Measurements from ENCODE around the gene PRPSAP1. TPM values are rescaled to one million over a fixed set of nuclear protein-coding genes. Genes with fewer than 3 reads are reported as not detected.

The PRPSAP1 gene
- total RNA-seq, 1 donor from 2014 or later = 30.7 TPM

GRCh38 chr17:76281573-76282371 lies 71.9 kb downstream of the PRPSAP1 start:
- DNase-seq = peak; percentile 37

GRCh38 chr17:76280650-76281049 lies 73.1 kb downstream of the PRPSAP1 start:
- Histone ChIP-seq H3K36me3 (no peaks in the 10 kb centered on the region), H3K9me3 (replicated peaks) (no peaks in the 10 kb centered on the region), H3K4me1 (peaks cover 20% of the 10 kb centered on the region), H3K27ac (replicated peaks) (no peak overlapping the region), H3K4me3 (no peak overlapping the region), H3K27me3 (ENCODE audit: low read depth) (no peaks in the 10 kb centered on the region)
- no peak for TF ChIP-seq CTCF (IDR thresholded peaks at IDR 0.05; ENCODE audit: borderline replicate concordance)
- no peak for DNase-seq
- intact Hi-C loops (cut with micrococcal nuclease) = no loop called here

More at GRCh38 chr17:76281573-76282371, 71.9 kb downstream of the PRPSAP1 start:
- Histone ChIP-seq H3K27ac (replicated peaks) (peak overlapping the region; percentile 48), H3K4me3 (no peak overlapping the region), H3K4me1 (peaks cover 20% of the 10 kb centered on the region), H3K36me3 (no peaks in the 10 kb centered on the region), H3K27me3 (ENCODE audit: low read depth) (no peaks in the 10 kb centered on the region), H3K9me3 (replicated peaks) (no peaks in the 10 kb centered on the region)
- no peak for TF ChIP-seq CTCF (IDR thresholded peaks at IDR 0.05; ENCODE audit: borderline replicate concordance)
- intact Hi-C loops (cut with micrococcal nuclease) = no loop called here

GRCh38 chr17:76279742-76280287 lies 73.9 kb downstream of the PRPSAP1 start:
- no peak for DNase-seq
- Histone ChIP-seq H3K27ac (replicated peaks) (no peak overlapping the region), H3K36me3 (no peaks in the 10 kb centered on the region), H3K9me3 (replicated peaks) (no peaks in the 10 kb centered on the region), H3K4me3 (no peak overlapping the region), H3K4me1 (peaks cover 20% of the 10 kb centered on the region), H3K27me3 (ENCODE audit: low read depth) (no peaks in the 10 kb centered on the region)
- intact Hi-C loops (cut with micrococcal nuclease) = loop anchor here (5.0 to 10.0 kb wide), 2 partner anchors 95 to 158 kb away; no protein-coding TSS in a partner anchor
- peak; percentile 6 for TF ChIP-seq CTCF (IDR thresholded peaks at IDR 0.05; ENCODE audit: borderline replicate concordance)

- peak; percentile 98 for TF ChIP-seq CTCF (IDR thresholded peaks at IDR 0.05; ENCODE audit: borderline replicate concordance)
These were observed 74.6 kb downstream of the PRPSAP1 start for GRCh38 chr17:76278952-76279741.

GRCh38 chr17:76278268-76278908 lies 75.3 kb downstream of the PRPSAP1 start:
- Histone ChIP-seq H3K4me3 (no peak overlapping the region), H3K9me3 (replicated peaks) (no peaks in the 10 kb centered on the region), H3K27ac (replicated peaks) (no peak overlapping the region), H3K36me3 (no peaks in the 10 kb centered on the region), H3K27me3 (ENCODE audit: low read depth) (no peaks in the 10 kb centered on the region), H3K4me1 (peaks cover 28% of the 10 kb centered on the region)
- intact Hi-C loops (cut with micrococcal nuclease) = loop anchor here (5.0 to 10.0 kb wide), 2 partner anchors 94 to 156 kb away; no protein-coding TSS in a partner anchor
- DNase-seq = no peak
- TF ChIP-seq CTCF (IDR thresholded peaks at IDR 0.05; ENCODE audit: borderline replicate concordance) = no peak

More at GRCh38 chr17:76278952-76279741, 74.6 kb downstream of the PRPSAP1 start:
- no peaks in the 10 kb centered on the region for H3K36me3 ChIP-seq
- H3K27me3 ChIP-seq (ENCODE audit: low read depth) = no peaks in the 10 kb centered on the region
- no peak overlapping the region for H3K4me3 ChIP-seq
- H3K9me3 ChIP-seq (replicated peaks) = no peaks in the 10 kb centered on the region
- H3K27ac ChIP-seq (replicated peaks) = no peak overlapping the region
- peak; percentile 89 for DNase-seq
- intact Hi-C loops (cut with micrococcal nuclease) = loop anchor here (5.0 to 10.0 kb wide), 2 partner anchors 94 to 157 kb away; no protein-coding TSS in a partner anchor
- H3K4me1 ChIP-seq = peaks cover 24% of the 10 kb centered on the region
